H9 (cell line): ENCODE measurements around the gene NDUFB10. TPM values are rescaled to one million over a fixed set of nuclear protein-coding genes. Genes with fewer than 3 reads are reported as not detected.
A peak's percentile ranks its signal among the peaks of the same experiment; 100 is the strongest.

Experiments
- DNase-seq: peaks from one replicate; pipeline ENCODE4 v3.0.0-alpha.2; 2017
- H2AFZ ChIP-seq: one replicate; pipeline ENCODE4 v1.6.1; 2013; ENCODE audit warnings: mild to moderate bottlenecking, low read length, control low read depth, moderate library complexity
- H2AK5ac ChIP-seq: 2 replicates; pipeline ENCODE4 v1.6.1; 2013; ENCODE audit warnings: low read length, control low read depth, mixed read lengths; ENCODE audit not compliant: insufficient read length
- H2BK120ac ChIP-seq: one replicate; pipeline ENCODE4 v1.6.1; 2013; ENCODE audit warnings: low read depth, mild to moderate bottlenecking, low read length, control low read depth, inconsistent platforms; ENCODE audit not compliant: poor library complexity, severe bottlenecking
- H2BK12ac ChIP-seq: 2 replicates; pipeline ENCODE4 v1.6.1; 2013; ENCODE audit warnings: low read length, control low read depth, mixed read lengths, low read depth; ENCODE audit not compliant: insufficient read length
- H2BK15ac ChIP-seq: 2 replicates; pipeline ENCODE4 v1.6.1; 2013; ENCODE audit warnings: low read depth, low read length, control low read depth
- H2BK20ac ChIP-seq: one replicate; pipeline ENCODE4 v1.6.1; 2013; ENCODE audit warnings: low read depth, mild to moderate bottlenecking, low read length, control low read depth, inconsistent platforms; ENCODE audit not compliant: poor library complexity, severe bottlenecking
- H2BK5ac ChIP-seq: 2 replicates; pipeline ENCODE4 v1.6.1; 2013; ENCODE audit warnings: low read length, control low read depth, mixed read lengths; ENCODE audit not compliant: insufficient read length
- H3K14ac ChIP-seq: 2 replicates; pipeline ENCODE4 v1.6.1; 2013; ENCODE audit warnings: low read length, control low read depth; ENCODE audit not compliant: insufficient read depth
- H3K18ac ChIP-seq: 2 replicates; pipeline ENCODE4 v1.6.1; 2013; ENCODE audit warnings: low read depth, mild to moderate bottlenecking, mixed read lengths, low read length, control low read depth; ENCODE audit not compliant: insufficient read length
- H3K23ac ChIP-seq: 2 replicates; pipeline ENCODE4 v1.6.1; 2013; ENCODE audit warnings: low read length, control low read depth, mixed read lengths, low read depth; ENCODE audit not compliant: insufficient read length
- H3K23me2 ChIP-seq: 2 replicates; pipeline ENCODE4 v1.6.1; 2013; ENCODE audit warnings: low read depth, mild to moderate bottlenecking, mixed read lengths, low read length, control low read depth; ENCODE audit not compliant: insufficient read length, poor library complexity, severe bottlenecking
- H3K27ac ChIP-seq: 2 replicates; pipeline ENCODE4 v1.5.1; 2013; ENCODE audit warnings: low read length, control low read depth, mixed read lengths, low read depth; ENCODE audit not compliant: insufficient read length
- H3K27me3 ChIP-seq: 2 replicates; pipeline ENCODE4 v1.6.1; 2013; ENCODE audit warnings: low read length, control low read depth, inconsistent platforms; ENCODE audit not compliant: insufficient read depth
- H3K4ac ChIP-seq: 2 replicates; pipeline ENCODE4 v1.6.1; 2013; ENCODE audit warnings: low read depth, mild to moderate bottlenecking, control low read depth, inconsistent platforms, low read length, moderate library complexity
- H3K4me1 ChIP-seq: 2 replicates; pipeline ENCODE4 v1.6.1; 2013; ENCODE audit warnings: low read length, control low read depth, inconsistent platforms; ENCODE audit not compliant: insufficient read depth
- H3K4me2 ChIP-seq: 2 replicates; pipeline ENCODE4 v1.6.1; 2013; ENCODE audit warnings: low read length, control low read depth, mixed read lengths; ENCODE audit not compliant: insufficient read length, insufficient read depth
- H3K56ac ChIP-seq: 2 replicates; pipeline ENCODE4 v1.6.1; 2013; ENCODE audit warnings: low read depth, mild to moderate bottlenecking, mixed read lengths, low read length, control low read depth; ENCODE audit not compliant: insufficient read length
- H3K79me1 ChIP-seq: 2 replicates; pipeline ENCODE4 v1.6.1; 2013; ENCODE audit warnings: low read depth, mild to moderate bottlenecking, moderate library complexity, low read length, control low read depth, inconsistent platforms; ENCODE audit not compliant: insufficient read depth, poor library complexity, severe bottlenecking
- H3K79me2 ChIP-seq: 2 replicates; pipeline ENCODE4 v1.6.1; 2013; ENCODE audit warnings: low read length, control low read depth, inconsistent platforms; ENCODE audit not compliant: insufficient read depth
- H3K9ac ChIP-seq: 2 replicates; pipeline ENCODE4 v1.6.1; 2013; ENCODE audit warnings: low read length, control low read depth, mixed read lengths; ENCODE audit not compliant: insufficient read length; ENCODE audit errors: extremely low read depth
- H3K9me3 ChIP-seq: one replicate; pipeline ENCODE4 v1.6.1; 2013; ENCODE audit warnings: low read depth, low read length, inconsistent platforms; ENCODE audit not compliant: control insufficient read depth
- H3T11ph ChIP-seq: one replicate; pipeline ENCODE4 v1.6.1; 2013; ENCODE audit warnings: mild to moderate bottlenecking, low read length, control low read depth, inconsistent platforms
- H4K20me1 ChIP-seq: one replicate; pipeline ENCODE4 v1.6.1; 2013; ENCODE audit not compliant: control insufficient read depth, insufficient read length, insufficient read depth
- H4K5ac ChIP-seq: 2 replicates; pipeline ENCODE4 v1.6.1; 2013; ENCODE audit warnings: low read depth, mild to moderate bottlenecking, mixed read lengths, low read length, control low read depth; ENCODE audit not compliant: insufficient read length
- H4K8ac ChIP-seq: replicated peaks from 2 replicates; pipeline ENCODE4 v1.6.1; 2013; ENCODE audit warnings: low read length, control low read depth, mixed read lengths, low read depth; ENCODE audit not compliant: insufficient read length
- H4K91ac ChIP-seq: 2 replicates; pipeline ENCODE4 v1.6.1; 2013; ENCODE audit warnings: low read depth, mild to moderate bottlenecking, moderate library complexity, mixed read lengths, low read length, control low read depth; ENCODE audit not compliant: insufficient read length
- H3K27ac Mint-ChIP-seq, 3 experiments: 2 replicates in 2 of 3; 3 replicates in 1 of 3; pipeline ENCODE4 v1.8.0; 2020 to 2021; ENCODE audit warnings: mixed read lengths in 3 of 3, mild to moderate bottlenecking in 1 of 3, moderate library complexity in 1 of 3
- H3K27me3 Mint-ChIP-seq: 2 replicates; pipeline ENCODE4 v1.8.0; 2021; ENCODE audit warnings: low read depth, mild to moderate bottlenecking, moderate library complexity, mixed read lengths
- H3K36me3 Mint-ChIP-seq, 3 experiments: 2 replicates in 2 of 3; 3 replicates in 1 of 3; pipeline ENCODE4 v1.8.0; 2020 to 2021; ENCODE audit warnings: low read depth in 3 of 3, mixed read lengths in 3 of 3; ENCODE audit not compliant: insufficient read depth in 1 of 3
- H3K4me1 Mint-ChIP-seq, 2 experiments: 2 replicates each; pipeline ENCODE4 v1.8.0; 2020; ENCODE audit warnings: mixed read lengths in 2 of 2
- H3K4me3 Mint-ChIP-seq, 2 experiments: 2 replicates in 1 of 2; 3 replicates in 1 of 2; pipeline ENCODE4 v1.8.0; 2020 to 2021; ENCODE audit warnings: mild to moderate bottlenecking in 2 of 2, mixed read lengths in 2 of 2, moderate library complexity in 1 of 2
- H3K9me3 Mint-ChIP-seq, 2 experiments: 2 replicates in 1 of 2; 3 replicates in 1 of 2; pipeline ENCODE4 v1.8.0; 2020; ENCODE audit warnings: mild to moderate bottlenecking in 2 of 2, mixed read lengths in 2 of 2, moderate library complexity in 1 of 2
- WGBS: extraction: QIAGEN DNeasy Blood & Tissue Kit; methylation state at CpG from one replicate; pipeline ENCODE4 v1.1.7; 2013; ENCODE audit warnings: missing lambda C conversion rate, low lambda C conversion rate, mixed read lengths; ENCODE audit not compliant: insufficient read length; ENCODE audit errors: extremely low coverage; 5-methylcytosine and 5-hydroxymethylcytosine counted together
- total RNA-seq: library from RNA; stranded (reverse); gene quantifications from 2 replicates; pipeline ENCODE4 v1.2.1, GENCODE V29; 2021
- TF ChIP-seq, protein P1 (sequence below): fragments of 200-600 bp; sonication (generic); conservative IDR thresholded peaks from 3 replicates; pipeline ENCODE4 v1.8.0; 2021; ENCODE audit warnings: antibody characterized with exemption, mild to moderate bottlenecking

The NDUFB10 gene
- total RNA-seq, 1 experiment from 2014 or later = 191 TPM

- Mint-ChIP-seq H3K9me3 (peaks cover 2 to 5% of the 10 kb centered on the region in 2 experiments; a peak in 3 of 5 replicates), H3K27ac (no peak overlapping the region), H3K4me3 (peak overlapping the region in 1 of 2 experiments; percentile 26; a peak in 1 of 5 replicates), H3K27me3 (peaks cover 61% of the 10 kb centered on the region), H3K4me1 (peaks cover 3 to 29% of the 10 kb centered on the region in 2 experiments), H3K36me3 (peaks cover 0 to 2% (median 0%) of the 10 kb centered on the region in 3 experiments; a peak in 1 of 7 replicates)
- no peak overlapping the region for H3K18ac ChIP-seq
- peaks cover 3% of the 10 kb centered on the region for H3K23me2 ChIP-seq
- no peak overlapping the region for H4K8ac ChIP-seq
- H3K14ac ChIP-seq = no peak overlapping the region
- H3K23ac ChIP-seq = no peak overlapping the region
- H3K79me1 ChIP-seq = no peaks in the 10 kb centered on the region
- H2BK120ac ChIP-seq = no peak overlapping the region
- H4K5ac ChIP-seq = no peak overlapping the region
- no peaks in the 10 kb centered on the region; the same call in 1 of the 2 replicates for H3K4me1 ChIP-seq
- H3K4me2 ChIP-seq = no peak overlapping the region
- H3K9me3 ChIP-seq = no peaks in the 10 kb centered on the region
- no peak overlapping the region for H3K9ac ChIP-seq
- WGBS = no CpG with 5 or more reads among the region's 11 CpGs
- no peak overlapping the region for H2BK20ac ChIP-seq
- H4K20me1 ChIP-seq = no peaks in the 10 kb centered on the region
- H3K27me3 ChIP-seq = no peaks in the 10 kb centered on the region; the same call in 1 of the 2 replicates
- no peak for DNase-seq
- H3K4ac ChIP-seq = no peak overlapping the region
- no peak overlapping the region for H2BK12ac ChIP-seq
- H3K27ac ChIP-seq = no peak overlapping the region
- no peak overlapping the region for H2AFZ ChIP-seq
- TF ChIP-seq, protein P1, sequence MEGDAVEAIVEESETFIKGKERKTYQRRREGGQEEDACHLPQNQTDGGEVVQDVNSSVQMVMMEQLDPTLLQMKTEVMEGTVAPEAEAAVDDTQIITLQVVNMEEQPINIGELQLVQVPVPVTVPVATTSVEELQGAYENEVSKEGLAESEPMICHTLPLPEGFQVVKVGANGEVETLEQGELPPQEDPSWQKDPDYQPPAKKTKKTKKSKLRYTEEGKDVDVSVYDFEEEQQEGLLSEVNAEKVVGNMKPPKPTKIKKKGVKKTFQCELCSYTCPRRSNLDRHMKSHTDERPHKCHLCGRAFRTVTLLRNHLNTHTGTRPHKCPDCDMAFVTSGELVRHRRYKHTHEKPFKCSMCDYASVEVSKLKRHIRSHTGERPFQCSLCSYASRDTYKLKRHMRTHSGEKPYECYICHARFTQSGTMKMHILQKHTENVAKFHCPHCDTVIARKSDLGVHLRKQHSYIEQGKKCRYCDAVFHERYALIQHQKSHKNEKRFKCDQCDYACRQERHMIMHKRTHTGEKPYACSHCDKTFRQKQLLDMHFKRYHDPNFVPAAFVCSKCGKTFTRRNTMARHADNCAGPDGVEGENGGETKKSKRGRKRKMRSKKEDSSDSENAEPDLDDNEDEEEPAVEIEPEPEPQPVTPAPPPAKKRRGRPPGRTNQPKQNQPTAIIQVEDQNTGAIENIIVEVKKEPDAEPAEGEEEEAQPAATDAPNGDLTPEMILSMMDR = no peak
- no peak overlapping the region for H2BK15ac ChIP-seq
- H2BK5ac ChIP-seq = no peak overlapping the region
- H3K56ac ChIP-seq = no peak overlapping the region
- no peak overlapping the region for H4K91ac ChIP-seq
- H3T11ph ChIP-seq = no peak overlapping the region
- H2AK5ac ChIP-seq = no peak overlapping the region
- H3K79me2 ChIP-seq = no peaks in the 10 kb centered on the region
These were observed 33.1 kb upstream of the NDUFB10 start for GRCh38 chr16:1926271-1926670.
